ENCODE data around the gene BSND.

BSND gene

GRCh38 chr1:55057956-55058298 lies 59.2 kb downstream of the BSND start:
- TF ChIP-seq, protein P1, sequence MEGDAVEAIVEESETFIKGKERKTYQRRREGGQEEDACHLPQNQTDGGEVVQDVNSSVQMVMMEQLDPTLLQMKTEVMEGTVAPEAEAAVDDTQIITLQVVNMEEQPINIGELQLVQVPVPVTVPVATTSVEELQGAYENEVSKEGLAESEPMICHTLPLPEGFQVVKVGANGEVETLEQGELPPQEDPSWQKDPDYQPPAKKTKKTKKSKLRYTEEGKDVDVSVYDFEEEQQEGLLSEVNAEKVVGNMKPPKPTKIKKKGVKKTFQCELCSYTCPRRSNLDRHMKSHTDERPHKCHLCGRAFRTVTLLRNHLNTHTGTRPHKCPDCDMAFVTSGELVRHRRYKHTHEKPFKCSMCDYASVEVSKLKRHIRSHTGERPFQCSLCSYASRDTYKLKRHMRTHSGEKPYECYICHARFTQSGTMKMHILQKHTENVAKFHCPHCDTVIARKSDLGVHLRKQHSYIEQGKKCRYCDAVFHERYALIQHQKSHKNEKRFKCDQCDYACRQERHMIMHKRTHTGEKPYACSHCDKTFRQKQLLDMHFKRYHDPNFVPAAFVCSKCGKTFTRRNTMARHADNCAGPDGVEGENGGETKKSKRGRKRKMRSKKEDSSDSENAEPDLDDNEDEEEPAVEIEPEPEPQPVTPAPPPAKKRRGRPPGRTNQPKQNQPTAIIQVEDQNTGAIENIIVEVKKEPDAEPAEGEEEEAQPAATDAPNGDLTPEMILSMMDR (IDR thresholded peaks at IDR 0.05; ENCODE audit: low read depth, low read length): no peak
- DNase-seq (ENCODE audit: extremely low read depth, low read depth): no peak

DNA sequence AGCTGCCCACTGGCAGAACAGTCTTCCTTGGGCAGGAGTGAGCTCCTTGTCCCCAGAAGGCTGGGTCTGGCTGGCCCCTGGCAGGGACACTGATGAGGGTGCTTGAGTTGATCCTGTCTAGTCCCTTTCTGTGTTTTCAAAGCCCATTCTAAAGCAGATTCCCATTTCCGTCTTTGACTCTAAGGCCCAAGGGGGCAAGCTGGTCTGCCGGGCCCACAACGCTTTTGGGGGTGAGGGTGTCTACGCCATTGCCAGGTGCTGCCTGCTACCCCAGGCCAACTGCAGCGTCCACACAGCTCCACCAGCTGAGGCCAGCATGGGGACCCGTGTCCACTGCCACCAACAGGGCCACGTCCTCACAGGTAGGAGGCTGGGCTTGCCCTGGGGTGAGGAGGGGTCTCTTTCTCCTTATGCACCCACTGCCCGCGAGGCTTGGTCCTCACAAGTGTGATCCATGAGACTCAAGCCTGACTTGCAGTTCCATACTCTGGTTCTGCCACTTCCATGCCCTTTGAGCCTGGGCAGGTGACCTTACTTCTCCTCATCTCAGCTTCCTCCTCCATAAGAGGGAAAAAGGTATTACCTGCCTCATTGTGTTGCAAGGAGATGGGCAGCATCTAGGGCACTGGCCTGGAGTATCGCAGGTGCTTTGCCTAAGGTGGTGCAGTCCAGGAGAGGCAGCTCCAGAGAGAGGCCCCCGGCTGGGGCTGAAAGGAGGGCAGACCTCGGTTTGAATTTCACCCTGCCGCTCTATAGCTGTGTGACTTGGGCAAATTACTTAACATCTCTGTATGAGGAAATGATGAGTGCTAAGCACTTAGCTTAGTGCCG lies 60.8 kb downstream of the BSND start:
- DNase-seq (ENCODE audit: extremely low read depth, low read depth): no peak
- TF ChIP-seq, protein P1 (IDR thresholded peaks at IDR 0.05; ENCODE audit: low read depth, low read length): no peak

GRCh38 chr1:55060133-55060999 lies 61.6 kb downstream of the BSND start:
- TF ChIP-seq, protein P1 (IDR thresholded peaks at IDR 0.05; ENCODE audit: low read depth, low read length): no peak

DNA sequence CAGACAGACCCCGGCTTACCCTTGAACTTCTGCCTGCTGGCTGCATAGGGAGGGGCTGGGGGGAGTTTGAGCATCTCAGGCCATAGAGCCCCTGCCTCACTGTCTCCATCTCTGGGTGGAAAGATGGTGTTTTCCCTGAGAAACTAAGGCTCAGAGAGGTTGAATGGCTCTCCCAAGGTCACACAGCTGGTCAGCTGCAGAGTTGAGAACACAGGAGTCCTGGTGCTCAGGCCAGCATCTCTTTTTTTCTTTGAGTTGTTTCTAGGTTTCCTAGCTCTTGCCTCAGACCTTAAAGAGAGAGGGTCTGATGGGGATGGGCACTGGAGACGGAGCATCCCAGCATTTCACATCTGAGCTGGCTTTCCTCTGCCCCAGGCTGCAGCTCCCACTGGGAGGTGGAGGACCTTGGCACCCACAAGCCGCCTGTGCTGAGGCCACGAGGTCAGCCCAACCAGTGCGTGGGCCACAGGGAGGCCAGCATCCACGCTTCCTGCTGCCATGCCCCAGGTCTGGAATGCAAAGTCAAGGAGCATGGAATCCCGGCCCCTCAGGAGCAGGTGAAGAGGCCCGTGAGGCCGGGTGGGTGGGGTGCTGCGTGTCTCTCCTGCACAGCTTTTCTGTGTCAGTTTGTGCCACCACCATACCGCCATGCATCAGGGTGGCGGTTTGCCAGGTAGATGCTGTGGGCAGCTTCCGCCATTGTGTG lies 62.4 kb downstream of the BSND start:
- DNase-seq (ENCODE audit: extremely low read depth, low read depth): no peak
- TF ChIP-seq, protein P1 (IDR thresholded peaks at IDR 0.05; ENCODE audit: low read depth, low read length): no peak

More at GRCh38 chr1:55060133-55060999, 61.6 kb downstream of the BSND start:
- DNase-seq (ENCODE audit: extremely low read depth, low read depth): no peak

All from AG09319 (cell line).